K562 (cell line): ENCODE data around the gene CDPF1.

ENCODE experiments used
- NCOR1 ChIP-seq: fragments of 450-650 bp; IDR thresholded peaks from 2 replicates; pipeline ENCODE4 v1.6.1; 2016; ENCODE audit warnings: mild to moderate bottlenecking, moderate library complexity
- POLR2AphosphoS5 ChIP-seq: IDR thresholded peaks from 2 replicates; pipeline ENCODE4 v1.6.1; 2011; ENCODE audit warnings: mild to moderate bottlenecking, low read depth, low read length, moderate library complexity; ENCODE audit not compliant: control insufficient read depth, insufficient read depth
- SMARCA5 ChIP-seq: fragments of 450-650 bp; IDR thresholded peaks from 2 replicates; pipeline ENCODE4 v1.6.1; 2016

DNA sequence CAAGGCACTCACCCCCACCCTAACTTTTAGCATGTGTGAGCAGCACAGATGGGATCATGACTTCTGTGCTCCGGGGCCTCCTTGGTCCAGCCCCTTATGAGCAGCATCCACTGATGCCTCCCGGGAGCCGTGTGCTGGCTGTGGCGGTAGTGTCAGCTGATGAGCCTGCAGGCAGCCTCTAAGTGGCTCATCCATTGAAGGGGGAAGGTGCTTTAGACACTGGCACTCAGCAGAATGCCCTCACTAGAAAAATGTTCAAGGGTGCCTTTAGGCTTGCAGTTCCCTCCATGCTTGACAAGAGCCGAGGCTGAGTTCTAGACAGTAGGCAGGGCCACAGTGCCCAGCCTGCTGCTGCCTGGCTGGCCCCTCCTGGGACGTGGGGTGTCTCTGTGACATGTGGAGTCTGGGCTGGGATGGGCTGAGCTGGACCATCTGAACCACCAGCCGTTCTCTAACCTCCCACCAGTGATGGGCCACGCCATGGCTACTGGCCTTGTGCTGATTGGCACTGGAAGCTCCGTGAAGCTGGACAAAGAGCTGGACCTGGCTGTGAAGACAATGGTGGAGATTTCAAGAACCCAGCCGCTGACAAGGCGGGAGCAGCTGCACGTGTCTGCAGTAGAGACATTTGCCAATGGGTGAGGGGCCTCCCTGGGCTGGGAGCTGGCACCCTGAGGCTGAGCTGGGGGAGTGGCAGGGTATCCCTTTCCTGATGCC lies 23.5 kb upstream of the CDPF1 start:
- no peak for TF ChIP-seq NCOR1
- TF ChIP-seq POLR2AphosphoS5 = no peak
- TF ChIP-seq SMARCA5 = no peak
